ENCODE data around the gene ABCB8.

ABCB8 gene

DNA sequence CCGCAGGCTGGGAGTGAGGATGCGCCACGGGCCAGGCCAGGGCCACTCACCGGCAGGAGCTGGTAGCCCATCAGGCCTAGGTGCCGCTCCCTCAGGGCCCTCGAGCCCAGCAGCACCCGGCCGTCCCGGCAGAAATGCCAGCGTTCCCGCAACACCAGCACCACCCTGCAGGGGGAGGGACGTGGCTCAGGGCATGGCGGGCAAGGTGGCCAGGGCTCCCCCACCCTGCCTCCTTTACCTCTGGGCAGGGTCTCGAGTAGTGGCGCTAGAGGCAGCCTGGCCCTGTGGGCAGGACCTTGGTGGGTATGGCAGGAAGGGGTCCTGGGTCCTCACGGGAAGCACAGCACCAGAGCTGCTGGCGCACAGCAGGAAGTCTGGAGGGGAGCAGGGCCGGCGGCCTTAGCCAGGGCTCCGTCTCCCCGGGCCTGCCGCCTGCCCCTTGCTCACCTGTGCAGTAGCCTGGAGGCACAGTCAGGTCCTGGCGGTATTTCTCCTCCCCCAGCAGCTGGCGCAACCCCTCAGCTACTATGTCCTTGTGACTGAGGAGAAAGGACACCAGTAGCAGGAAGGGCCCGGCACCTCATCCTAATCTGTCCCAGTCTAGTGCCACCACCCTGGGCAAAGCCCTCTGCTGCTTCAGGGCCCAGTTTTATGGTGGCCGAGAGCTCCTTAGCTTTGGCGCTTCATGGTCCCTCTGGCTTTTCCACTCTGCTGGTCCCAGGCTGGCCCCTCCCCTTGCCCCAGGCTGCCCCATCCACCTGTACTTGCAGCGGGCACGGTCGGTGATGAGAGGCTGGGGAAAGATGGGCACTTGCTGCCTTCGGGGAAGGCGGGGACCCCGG lies 48.8 kb downstream of the ABCB8 start:
- DNase-seq: no peak

- DNase-seq: no peak
Observed at GRCh38 chr7:151077705-151078232, 49.5 kb downstream of the ABCB8 start.

DNA sequence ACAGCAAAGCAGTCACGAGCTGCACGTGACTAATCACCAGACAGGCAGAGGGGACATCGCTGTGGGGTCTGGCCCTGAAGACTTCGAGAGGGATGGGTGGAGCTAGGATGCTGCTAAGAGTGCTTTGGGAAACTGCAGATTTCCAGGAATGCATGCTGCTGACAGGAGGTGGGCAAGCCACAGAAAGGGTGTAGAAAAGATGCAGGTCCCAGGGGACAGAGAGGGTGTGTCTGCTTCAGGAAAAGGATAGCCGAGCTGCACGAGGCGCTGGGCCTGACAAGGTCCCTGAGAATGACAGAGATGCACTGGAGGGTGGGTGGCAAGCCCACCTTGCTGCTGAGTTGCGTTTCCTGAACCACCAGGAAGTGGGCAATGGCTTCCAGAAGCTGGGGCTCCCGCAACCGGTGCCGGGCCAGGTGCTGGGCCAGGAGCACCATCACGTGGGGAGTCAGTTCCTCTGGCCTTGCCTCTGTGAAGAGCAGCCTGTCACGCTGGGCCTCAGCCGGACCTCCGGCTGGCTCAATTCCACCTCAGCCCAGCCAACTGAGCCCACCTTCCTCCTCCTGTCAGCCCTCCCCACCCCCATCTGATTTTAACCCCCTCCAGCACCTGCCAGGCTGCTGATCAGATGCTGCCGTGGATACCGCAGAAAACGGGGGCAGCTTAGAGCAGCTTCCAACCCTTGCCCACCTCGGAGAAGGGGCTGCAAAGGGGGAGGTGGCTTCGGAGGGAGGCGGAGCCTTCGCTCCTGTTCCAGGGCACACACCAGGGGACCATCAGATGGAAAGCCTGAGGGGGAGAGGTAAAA lies 50.2 kb downstream of the ABCB8 start:
- DNase-seq: no peak

DNA sequence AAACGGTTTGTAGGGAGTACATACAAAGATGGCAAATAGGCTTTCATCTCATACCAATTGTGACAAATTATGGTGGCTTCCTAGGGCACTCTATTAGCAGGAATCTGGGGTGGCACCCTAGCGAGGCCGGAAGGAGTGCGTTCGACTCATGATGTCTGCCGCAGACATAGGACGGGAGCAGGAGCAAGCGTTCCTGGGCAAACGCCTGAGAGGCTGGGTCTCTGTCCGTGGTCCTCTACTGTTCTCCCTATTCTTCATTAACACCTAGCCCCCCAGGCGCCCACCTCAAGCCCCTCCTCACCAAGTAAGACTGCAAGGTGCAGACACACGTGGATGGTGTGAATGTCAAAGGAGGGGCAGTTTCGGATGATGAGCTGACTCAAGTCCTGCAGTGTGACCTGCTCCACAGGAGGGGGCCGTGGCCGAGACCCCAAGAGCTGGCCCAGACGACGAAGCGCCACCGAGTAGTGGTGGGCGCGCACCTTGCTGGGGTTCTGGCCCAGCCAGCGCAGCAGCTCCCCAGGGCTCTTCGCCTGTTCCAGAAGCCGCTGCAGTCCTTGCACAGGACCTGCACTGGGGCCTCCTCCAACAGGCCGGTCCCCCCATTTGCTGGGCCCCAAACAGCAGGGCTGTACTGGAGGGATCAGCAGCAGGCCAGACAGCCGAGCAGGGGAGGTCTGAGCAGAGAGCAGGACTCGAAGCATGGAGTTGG lies 51.1 kb downstream of the ABCB8 start:
- no peak for DNase-seq

- DNase-seq: no peak
Observed at GRCh38 chr7:151080067-151080521, 51.8 kb downstream of the ABCB8 start.

DNA sequence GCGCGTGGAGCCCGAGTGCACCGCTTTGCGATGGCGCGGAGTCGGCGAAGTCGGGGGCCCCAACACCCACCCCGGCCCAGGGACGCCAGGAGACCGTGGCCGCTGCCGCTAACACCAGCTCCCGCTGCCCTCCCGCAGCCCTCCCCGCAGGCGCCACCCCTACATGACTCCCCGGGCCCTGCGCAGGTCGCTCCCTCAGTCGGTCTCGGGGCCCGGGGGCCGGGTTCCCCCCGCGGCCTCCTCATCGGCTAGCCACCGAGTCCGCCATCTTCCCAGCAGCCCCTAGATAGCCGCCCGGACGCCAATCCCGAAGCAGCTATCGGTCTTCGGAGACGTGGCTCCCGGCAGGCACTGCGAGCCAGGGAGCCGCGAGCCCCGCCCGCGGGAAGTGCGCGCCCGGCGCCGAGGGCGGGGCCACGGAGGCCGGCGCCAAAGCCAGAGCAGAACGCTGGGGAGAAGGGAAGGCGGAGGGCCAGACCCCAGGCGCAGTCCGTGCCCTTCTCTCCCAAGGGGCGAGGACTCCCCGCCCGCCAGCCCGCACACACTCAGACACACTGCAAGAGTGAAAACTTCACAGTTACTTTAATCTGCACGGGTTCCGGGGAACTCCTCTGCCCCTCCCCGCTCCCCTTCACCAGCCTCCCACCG lies 52.4 kb downstream of the ABCB8 start, which contains the start of gene FASTK:
FASTK (minus strand) TSS at position 288 of the 648 bp plus-strand sequence; CDS start at position 245, 43 bp downstream.
- peak; percentile 91 for DNase-seq

- DNase-seq: no peak
Observed at GRCh38 chr7:151081170-151082101, 53.2 kb downstream of the ABCB8 start.

DNA sequence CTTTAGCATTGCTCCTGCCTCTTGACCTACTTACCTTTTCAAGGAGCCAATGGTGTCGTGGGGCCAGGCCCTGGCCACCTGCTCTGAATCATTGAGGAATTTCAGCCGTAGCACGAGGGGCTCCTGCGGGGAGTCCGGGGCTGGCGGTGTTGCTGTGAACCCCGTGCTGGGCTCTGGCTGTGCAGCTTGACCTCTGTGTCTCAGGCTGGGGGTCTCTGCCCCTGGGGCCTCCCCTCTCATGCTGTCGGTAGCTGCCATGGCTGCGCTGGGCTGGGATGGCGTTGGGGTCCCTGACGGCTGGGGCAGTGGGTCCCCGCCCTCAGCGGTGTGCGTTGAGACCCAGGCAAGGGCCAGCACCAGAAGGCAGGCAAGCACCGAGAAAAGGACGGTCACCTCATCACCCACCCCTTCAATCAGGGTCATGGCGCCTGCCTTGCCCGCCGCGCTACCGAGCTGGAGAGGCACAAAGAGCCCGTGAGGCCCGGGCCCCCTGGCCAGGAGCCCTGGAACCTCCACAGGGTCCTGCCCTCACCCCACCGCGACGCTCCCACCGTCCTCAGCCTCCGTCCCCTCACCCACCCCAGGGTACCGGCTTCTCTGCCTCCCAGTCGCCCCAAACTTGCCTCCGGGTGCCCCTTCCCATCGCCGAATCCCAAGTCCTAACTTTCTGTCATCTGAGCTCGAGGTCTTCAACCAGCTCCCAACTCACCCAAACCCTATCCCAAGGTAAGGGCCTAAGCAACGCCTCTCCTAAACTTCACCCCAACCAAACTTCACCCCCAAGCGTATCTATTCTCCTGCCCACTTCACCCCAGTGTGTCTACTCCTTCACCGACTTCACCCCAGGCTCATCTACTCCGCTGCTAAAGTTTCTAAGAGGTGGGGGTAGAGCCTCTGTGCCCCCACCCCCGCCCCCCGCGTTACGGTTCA lies 54.2 kb downstream of the ABCB8 start:
- no peak for DNase-seq

- DNase-seq: peak; percentile 84
Observed at GRCh38 chr7:151083071-151083823, 55.0 kb downstream of the ABCB8 start, which contains the start of gene TMUB1. Gene TMUB1 (minus strand): TSS chr7:151083493. CDS start chr7:151082563, 930 bp downstream.

DNA sequence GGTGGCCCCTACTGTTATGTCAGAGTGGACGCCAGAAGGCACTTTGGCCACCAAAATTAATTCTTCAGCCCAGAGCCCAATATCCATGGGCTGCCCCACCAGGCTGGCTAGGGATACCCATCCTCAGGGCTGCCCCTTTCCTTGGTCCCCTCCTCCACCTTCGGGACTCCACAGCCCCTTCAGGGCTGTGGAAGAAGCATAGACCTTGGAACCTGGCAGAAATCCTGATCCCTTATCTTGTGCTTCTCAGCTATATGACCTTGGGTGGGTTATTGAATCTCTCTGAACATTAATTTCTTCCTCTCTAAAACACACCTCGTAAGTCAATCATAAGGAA lies 55.5 kb downstream of the ABCB8 start:
- no peak for DNase-seq

- DNase-seq: no peak
Observed at GRCh38 chr7:151085329-151085690, 57.1 kb downstream of the ABCB8 start.

GRCh38 chr7:151085691-151086620 lies 57.7 kb downstream of the ABCB8 start, which contains the start of gene AGAP3:
Gene AGAP3 (plus strand): TSS chr7:151086475. CDS start chr7:151086742, 267 bp downstream.
- DNase-seq: peak; percentile 56

DNA sequence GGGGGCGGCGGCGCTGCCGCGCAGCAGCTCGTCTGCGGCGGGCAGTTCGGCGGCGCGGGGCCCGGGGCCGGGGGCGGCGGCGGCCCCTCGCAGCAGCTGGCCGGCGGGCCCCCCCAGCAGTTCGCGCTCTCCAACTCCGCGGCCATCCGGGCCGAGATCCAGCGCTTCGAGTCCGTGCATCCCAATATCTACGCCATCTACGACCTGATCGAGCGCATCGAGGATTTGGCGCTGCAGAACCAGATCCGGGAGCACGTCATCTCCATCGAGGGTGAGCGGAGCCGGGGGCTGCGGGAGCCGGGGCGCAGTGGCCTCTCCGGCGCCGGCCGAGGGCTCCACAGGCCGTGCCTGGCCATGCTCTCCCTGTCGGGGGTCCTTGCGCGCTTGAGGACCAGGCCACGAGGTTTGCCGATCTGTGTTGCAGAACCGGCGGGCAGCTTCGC lies 58.6 kb downstream of the ABCB8 start:
- DNase-seq: peak; percentile 32

GRCh38 chr7:151087245-151088018 lies 59.2 kb downstream of the ABCB8 start:
- DNase-seq: peak; percentile 28

DNA sequence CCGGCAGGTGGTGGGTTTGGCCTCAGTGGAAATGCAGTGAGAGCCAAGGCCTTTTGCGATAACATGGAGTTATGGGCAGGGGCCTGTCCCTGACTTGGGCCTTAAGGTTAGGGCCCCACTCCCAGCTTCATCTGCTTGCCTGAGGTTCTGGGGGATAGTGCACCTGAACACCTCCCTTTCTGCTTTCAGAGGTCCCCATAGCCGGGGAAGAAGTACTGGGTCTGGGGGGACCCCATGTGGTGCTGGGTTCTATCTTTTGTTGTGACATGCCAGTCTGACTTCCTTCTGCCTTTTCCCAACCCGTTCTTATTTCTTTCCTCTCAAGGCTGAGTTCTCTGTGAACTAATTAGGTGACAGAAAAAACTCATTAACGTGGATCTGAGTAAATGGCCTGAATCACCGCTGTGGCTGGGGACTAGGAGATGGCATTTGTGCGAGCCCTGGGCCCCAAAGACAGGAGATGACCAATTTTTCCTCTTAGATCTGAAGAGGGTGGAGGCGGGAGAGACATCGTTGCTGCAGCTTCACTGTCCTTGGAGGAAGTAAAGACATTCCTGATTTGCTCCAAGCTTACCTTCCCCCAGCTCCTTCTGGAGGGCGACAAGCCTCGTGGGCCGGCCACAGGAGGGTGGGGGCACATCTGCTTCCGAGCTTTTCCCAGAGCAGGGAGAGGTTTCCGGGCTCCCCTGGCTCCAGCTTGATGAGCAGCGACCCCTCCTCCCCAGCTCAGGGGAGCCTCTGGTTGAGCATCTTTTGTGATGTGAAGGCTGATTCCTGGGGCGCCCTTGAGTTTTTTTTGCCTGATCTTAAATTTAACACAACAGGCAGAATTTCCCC lies 60.0 kb downstream of the ABCB8 start:
- DNase-seq: no peak
